Right lung (tissue), 5 donors: ENCODE data around the gene CD48. TPM values are rescaled to one million over a fixed set of nuclear protein-coding genes. Genes with fewer than 3 reads are reported as not detected.

Experiments used
- DNase-seq, 2 donors: peaks; one replicate each; pipeline ENCODE4 v3.0.0-alpha.2; 2013
- polyA plus RNA-seq, 5 donors: library from polyadenylated mRNA; unstranded; fragments of 120-200 nt; gene quantifications; one replicate each; pipeline versions ENCODE4 v1.2.1 to v1.2.3, GENCODE V29; 2013; ENCODE audit warnings: inconsistent platforms in 1 of 5, low replicate concordance in 1 of 5; ENCODE audit not compliant: insufficient read length in 5 of 5, insufficient read depth in 1 of 5

CD48 gene
- polyA plus RNA-seq, 5 donors, result 5.5 to 10.9 (median 6.1) TPM

GRCh38 chr1:160676869-160677597, 34.6 kb downstream of the CD48 start:
- DNase-seq, result no peak

GRCh38 chr1:160675641-160676410, 35.8 kb downstream of the CD48 start:
- DNase-seq, result peak; percentile 36 to 45

- no peak for DNase-seq
Measured at GRCh38 chr1:160674415-160674814, 37.2 kb downstream of the CD48 start.

GRCh38 chr1:160672789-160673695, 38.6 kb downstream of the CD48 start:
- DNase-seq, result no peak

GRCh38 chr1:160671603-160672517, 39.8 kb downstream of the CD48 start:
- no peak for DNase-seq

GRCh38 chr1:160670701-160671100, 40.9 kb downstream of the CD48 start:
- DNase-seq, result no peak

- DNase-seq, result no peak
Measured at GRCh38 chr1:160669802-160670201, 41.8 kb downstream of the CD48 start.

GRCh38 chr1:160669276-160669675, 42.3 kb downstream of the CD48 start:
- DNase-seq, result no peak

GRCh38 chr1:160667896-160668295, 43.7 kb downstream of the CD48 start:
- DNase-seq, result no peak

- DNase-seq, result no peak
Measured at GRCh38 chr1:160666079-160666442, 45.6 kb downstream of the CD48 start.

- no peak for DNase-seq
Measured at GRCh38 chr1:160665330-160666078, 46.1 kb downstream of the CD48 start.

- no peak for DNase-seq
Measured at GRCh38 chr1:160664573-160665051, 47.0 kb downstream of the CD48 start.

GRCh38 chr1:160662910-160663309, 48.7 kb downstream of the CD48 start:
- DNase-seq, result no peak

GRCh38 chr1:160659566-160659965, 52.1 kb downstream of the CD48 start:
- no peak for DNase-seq

GRCh38 chr1:160658814-160659193, 52.8 kb downstream of the CD48 start:
- DNase-seq, result no peak

- DNase-seq, result no peak
Measured at GRCh38 chr1:160658162-160658813, 53.3 kb downstream of the CD48 start.

GRCh38 chr1:160657250-160657781, 54.3 kb downstream of the CD48 start:
- DNase-seq, result no peak

GRCh38 chr1:160656737-160657136, 54.9 kb downstream of the CD48 start:
- DNase-seq, result no peak

GRCh38 chr1:160653620-160654016, 58.0 kb downstream of the CD48 start:
- DNase-seq, result no peak
